Choroid plexus epithelial cell (primary cell): ENCODE measurements around the gene S1PR3.

Experiments used
- DNase-seq: peaks from one replicate; pipeline ENCODE4 v3.0.0-alpha.2; 2010; ENCODE audit warnings: low read depth
- H3K4me3 ChIP-seq: 2 replicates; pipeline ENCODE4 v1.5.1; 2011; ENCODE audit warnings: low read depth, mild to moderate bottlenecking, control low read depth, low read length, moderate library complexity
- CTCF ChIP-seq: conservative IDR thresholded peaks from 2 replicates; pipeline ENCODE4 v1.5.1; 2011; ENCODE audit warnings: low read depth, mild to moderate bottlenecking, control low read depth, inconsistent platforms, low read length, moderate library complexity

S1PR3 gene

GRCh38 chr9:88983865-88984542 is 7.3 kb upstream of the S1PR3 start:
- no peak for TF ChIP-seq CTCF
- H3K4me3 ChIP-seq: no peak overlapping the region
- no peak for DNase-seq

DNA sequence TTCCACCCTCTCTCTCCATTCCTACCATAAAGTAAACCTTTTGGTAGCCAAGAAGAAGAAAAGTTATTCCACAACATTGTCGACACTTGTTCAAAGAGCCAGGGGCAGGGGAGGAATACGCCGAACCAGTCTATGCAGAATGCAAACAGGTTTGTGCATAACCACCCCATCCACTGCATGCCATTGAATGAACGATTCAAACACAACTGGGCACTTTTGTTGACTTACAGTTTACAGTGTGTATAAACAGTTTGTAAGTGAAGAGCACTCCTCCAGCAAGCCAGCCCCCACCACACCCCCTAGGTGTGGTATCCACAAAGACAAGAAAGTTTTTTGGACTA is 6.8 kb upstream of the S1PR3 start:
- TF ChIP-seq CTCF: no peak
- no peak overlapping the region for H3K4me3 ChIP-seq
- no peak for DNase-seq

GRCh38 chr9:88985616-88986015 is 5.7 kb upstream of the S1PR3 start:
- no peak overlapping the region for H3K4me3 ChIP-seq
- TF ChIP-seq CTCF: no peak
- no peak for DNase-seq

DNA sequence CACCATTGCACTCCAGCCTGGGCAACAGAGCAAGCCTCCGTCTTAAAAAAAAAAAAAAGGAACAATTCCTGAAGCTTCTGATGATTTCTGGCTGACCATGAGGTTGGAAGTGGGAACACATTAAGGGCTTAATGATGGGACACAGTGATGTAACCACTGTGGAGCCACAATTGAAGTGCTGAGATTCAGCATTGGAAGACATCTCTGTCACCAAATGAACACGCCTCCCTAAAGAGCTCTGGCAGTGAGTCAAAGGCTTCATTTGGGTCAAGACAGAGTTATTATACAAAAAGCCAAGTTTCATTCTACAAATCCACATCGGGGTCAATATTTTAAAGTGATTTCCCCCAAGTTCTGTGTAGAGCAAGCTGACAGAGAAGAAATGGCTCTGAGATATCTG is 4.5 kb upstream of the S1PR3 start:
- no peak for DNase-seq
- no peak for TF ChIP-seq CTCF
- H3K4me3 ChIP-seq: no peak overlapping the region

GRCh38 chr9:88987661-88988060 is 3.6 kb upstream of the S1PR3 start:
- no peak for TF ChIP-seq CTCF
- no peak overlapping the region for H3K4me3 ChIP-seq
- DNase-seq: no peak

- no peak for TF ChIP-seq CTCF
- no peak overlapping the region for H3K4me3 ChIP-seq
- peak; percentile 82 for DNase-seq
Measured at GRCh38 chr9:88988796-88989641, 2.2 kb upstream of the S1PR3 start.
